Endothelial cell of umbilical vein (primary cell): Measurements from ENCODE around the gene BMP8A. TPM values are rescaled to one million over a fixed set of nuclear protein-coding genes. Genes with fewer than 3 reads are reported as not detected.

Experiments
- BruUV-seq: library from RNA; stranded (reverse); fragments of 400-500 nt; replicated peaks from 2 replicates; lab custom pipeline; 2021; lab: Mats Ljungman, UMichigan
- CTCF ChIA-PET: fragments of 300-600, 350-600 bp; sonication (Branson Sonifier 250); formaldehyde crosslinking; loops from one replicate; lab custom pipeline; 2021; ENCODE audit warnings: antibody characterized with exemption, inconsistent platforms; lab: Charles Lee
- POLR2A ChIA-PET: fragments of 300-600, 350-600 bp; sonication (Branson Sonifier 250); formaldehyde crosslinking; loops from one replicate; lab custom pipeline; 2021; ENCODE audit warnings: antibody characterized with exemption, inconsistent platforms; lab: Charles Lee
- DNase-seq: peaks from one replicate; pipeline ENCODE4 v3.0.0-alpha.2; 2011; ENCODE audit warnings: low read depth, low spot score
- FAIRE-seq: peaks from 2 replicates; lab custom pipeline; 2011; peaks lifted over from hg19 to GRCh38; lab: Jason Lieb, UNC
- H2AFZ ChIP-seq: 2 replicates; pipeline ENCODE4 v1.6.0; 2012; ENCODE audit warnings: low read depth, low read length, control low read depth, inconsistent platforms
- H3K27ac ChIP-seq: 2 replicates; pipeline ENCODE4 v1.5.1; 2011; ENCODE audit warnings: low read depth, mild to moderate bottlenecking, control low read depth, low read length, moderate library complexity; ENCODE audit not compliant: insufficient read depth
- H3K27me3 ChIP-seq, 2 experiments: 2 replicates each; pipeline versions ENCODE4 v1.6.0 to v1.6.1; 2011; ENCODE audit warnings: low read length in 2 of 2, mixed read lengths in 1 of 2; ENCODE audit not compliant: control insufficient read depth in 2 of 2, insufficient read depth in 2 of 2
- H3K36me3 ChIP-seq, 2 experiments: 2 replicates in 1 of 2; 3 replicates in 1 of 2; pipeline ENCODE4 v1.5.1; 2011; ENCODE audit warnings: low read length in 2 of 2, mild to moderate bottlenecking in 1 of 2, moderate library complexity in 1 of 2; ENCODE audit not compliant: control insufficient read depth in 2 of 2, insufficient read depth in 2 of 2; ENCODE audit errors: extremely low read depth in 1 of 2
- H3K4me1 ChIP-seq: 3 replicates; pipeline ENCODE4 v1.5.1; 2011; ENCODE audit warnings: mild to moderate bottlenecking, low read length; ENCODE audit not compliant: control insufficient read depth, insufficient read depth; ENCODE audit errors: extremely low read depth
- H3K4me2 ChIP-seq: 2 replicates; pipeline ENCODE4 v1.6.1; 2011; ENCODE audit warnings: low read length, control low read depth, mixed read lengths; ENCODE audit not compliant: insufficient read depth
- H3K4me3 ChIP-seq, 3 experiments: fragments of 200-600 bp in 1 of 3; sonication (generic), shearing (Covaris generic) in 1 of 3; replicated peaks in 1 of 3; 2 replicates each; pipeline ENCODE4 v1.5.1; 2011 to 2016; ENCODE audit warnings: control low read depth in 3 of 3, low read length in 3 of 3, mild to moderate bottlenecking in 2 of 3, inconsistent platforms in 1 of 3, low read depth in 1 of 3, moderate library complexity in 1 of 3; ENCODE audit not compliant: insufficient read depth in 1 of 3
- H3K79me2 ChIP-seq: 2 replicates; pipeline ENCODE4 v1.6.0; 2012; ENCODE audit warnings: low read length, inconsistent platforms; ENCODE audit not compliant: control insufficient read depth, insufficient read depth
- H3K9ac ChIP-seq: replicated peaks from 2 replicates; pipeline ENCODE3; 2011; ENCODE audit warnings: low read length, control low read depth; ENCODE audit not compliant: insufficient read depth; ENCODE audit errors: extremely low read depth
- H3K9me1 ChIP-seq: replicated peaks from 3 replicates; pipeline ENCODE4 v1.6.0; 2011; ENCODE audit warnings: mild to moderate bottlenecking, low read length; ENCODE audit not compliant: control insufficient read depth, insufficient read depth; ENCODE audit errors: extremely low read depth
- H3K9me3 ChIP-seq: replicated peaks from 2 replicates; pipeline ENCODE4 v1.5.1; 2012; ENCODE audit warnings: low read length, inconsistent platforms; ENCODE audit not compliant: control insufficient read depth, insufficient read depth
- H4K20me1 ChIP-seq: replicated peaks from 2 replicates; pipeline ENCODE3; 2011; ENCODE audit warnings: mild to moderate bottlenecking, low read length; ENCODE audit not compliant: control insufficient read depth, insufficient read depth; ENCODE audit errors: extremely low read depth
- CTCF ChIP-seq, 2 donors: IDR thresholded peaks; 1 replicate in 1 of 2; 2 replicates in 1 of 2; pipeline ENCODE4 v1.5.1; 2011; ENCODE audit warnings: low read length in 2 of 2, mild to moderate bottlenecking in 2 of 2, moderate library complexity in 2 of 2, control low read depth in 1 of 2, inconsistent platforms in 1 of 2, low read depth in 1 of 2; ENCODE audit not compliant: insufficient read depth in 1 of 2; ENCODE audit errors: extremely low read depth in 1 of 2
- EZH2 ChIP-seq: IDR thresholded peaks from 2 replicates; pipeline ENCODE4 v1.6.1; 2012; ENCODE audit warnings: borderline replicate concordance, low read depth, mild to moderate bottlenecking, moderate library complexity, low read length, inconsistent platforms; ENCODE audit not compliant: severe bottlenecking
- FOS ChIP-seq: IDR thresholded peaks from 2 replicates; pipeline ENCODE4 v1.6.1; 2011; ENCODE audit warnings: mild to moderate bottlenecking, low read length, moderate library complexity, borderline replicate concordance; ENCODE audit not compliant: insufficient read depth
- GATA2 ChIP-seq: IDR thresholded peaks from 2 replicates; pipeline ENCODE4 v1.7.0; 2011; ENCODE audit warnings: low read depth, mild to moderate bottlenecking, moderate library complexity, mixed read lengths, low read length; ENCODE audit not compliant: insufficient read length, insufficient read depth
- JUN ChIP-seq: IDR thresholded peaks from 2 replicates; pipeline ENCODE4 v1.6.1; 2011; ENCODE audit warnings: borderline replicate concordance, low read depth; ENCODE audit not compliant: insufficient read length, insufficient read depth
- MAX ChIP-seq: IDR thresholded peaks from 2 replicates; pipeline ENCODE4 v1.6.1; 2011; ENCODE audit not compliant: insufficient read depth, insufficient read length
- MYC ChIP-seq: IDR thresholded peaks from one replicate; pipeline ENCODE4 v1.6.1; 2011; ENCODE audit warnings: mild to moderate bottlenecking, low read depth, low read length
- POLR2A ChIP-seq: IDR thresholded peaks from 2 replicates; pipeline ENCODE4 v1.6.1; 2012; ENCODE audit warnings: low read depth, mild to moderate bottlenecking, control low read depth, low read length
- POLR2AphosphoS5 ChIP-seq: IDR thresholded peaks from 2 replicates; pipeline ENCODE4 v1.6.1; 2012; ENCODE audit warnings: low read depth, mild to moderate bottlenecking, control low read depth, low read length, moderate library complexity; ENCODE audit not compliant: insufficient read depth
- dilution Hi-C: fragments of 300-500 bp; cut with MboI; formaldehyde crosslinking; loops from one replicate; pipeline ENCODE4 v1.15.0; 2019; ENCODE audit warnings: low sequenced_read_pairs; ENCODE audit not compliant: extremely low pct_ligation_motif_present
- intact Hi-C: fragments of 100-400 bp; cut with micrococcal nuclease; formaldehyde crosslinking; loops from one replicate; pipeline ENCODE4 v1.10.0; 2022
- polyA plus RNA-seq, 4 experiments: library from polyadenylated mRNA; depleted of rRNA in 3 of 4; stranded (reverse) in 3 of 4; unstranded in 1 of 4; fragments of >200 nt; gene quantifications; 2 replicates each; pipeline versions ENCODE4 v1.2.1 to v1.2.3, GENCODE V29; 2011 to 2012; ENCODE audit warnings: missing spikeins in 1 of 4
- total RNA-seq: library from RNA; stranded (reverse); gene quantifications from 2 replicates; pipeline ENCODE4 v1.2.3, GENCODE V29; 2021

Gene BMP8A
- total and polyA plus RNA-seq, 2 donors (not counting 3 experiments of a cell fraction or from before 2014, with no cell fraction given) = 0.25 to 0.44 TPM

- no TSS peak for BruUV-seq
- no peak overlapping the region for H3K4me3 ChIP-seq
- H3K27ac ChIP-seq = no peak overlapping the region
- no peaks in the 10 kb centered on the region for H3K9me3 ChIP-seq
- TF ChIP-seq CTCF (IDR thresholded peaks at IDR 0.05; ENCODE audit: extremely low read depth in 1 of 2, insufficient read depth in 1 of 2, low read depth in 1 of 2, low read length in 2 of 2) (no peak), POLR2A (no peak), JUN (no peak), MYC (no peak), FOS (no peak), POLR2AphosphoS5 (no peak), MAX (no peak), EZH2 (no peak), GATA2 (no peak)
- H4K20me1 ChIP-seq = no peaks in the 10 kb centered on the region
- ChIA-PET CTCF (interaction anchor here (1.5 kb wide), 1 partner anchor 93 kb away, joined by 5 read pairs; no protein-coding TSS in a partner anchor), POLR2A (no interaction called here)
- no peak overlapping the region for H3K9ac ChIP-seq
- dilution Hi-C loops (no loop called here), intact Hi-C loops (no loop called here)
- H3K36me3 ChIP-seq = peaks cover 57 to 60% of the 10 kb centered on the region in 2 experiments
- FAIRE-seq (no peak), DNase-seq (no peak)
- no peaks in the 10 kb centered on the region for H3K27me3 ChIP-seq
- no peaks in the 10 kb centered on the region for H3K9me1 ChIP-seq
- peaks cover 7% of the 10 kb centered on the region for H3K4me1 ChIP-seq
- H3K79me2 ChIP-seq = peaks cover 10% of the 10 kb centered on the region
- H3K4me2 ChIP-seq = no peak overlapping the region
- H2AFZ ChIP-seq = no peak overlapping the region
Measured at GRCh38 chr1:39445573-39445972, 45.9 kb upstream of the BMP8A start.
